Activated CD8-positive, alpha-beta T cell treated with anti-CD3 and anti-CD28 coated beads for 36 hours (primary cell): Measurements from ENCODE around the gene XNDC1N. TPM values are rescaled to one million over a fixed set of nuclear protein-coding genes. Genes with fewer than 3 reads are reported as not detected.

Source experiments
- ATAC-seq: fragments of 200-7000 bp; cut with Tn5 transposase; one replicate; pipeline ENCODE4 v1.10.0; 2021; ENCODE audit warnings: mild to moderate bottlenecking, moderate library complexity
- CTCF ChIA-PET: fragments of 350-600 bp; sonication (Branson Sonifier 250); formaldehyde crosslinking; loops from one replicate; lab custom pipeline; 2021; ENCODE audit warnings: antibody characterized with exemption; lab: Charles Lee
- POLR2A ChIA-PET: fragments of 350-600 bp; sonication (Branson Sonifier 250); formaldehyde crosslinking; loops from one replicate; lab custom pipeline; 2021; ENCODE audit warnings: antibody characterized with exemption; lab: Charles Lee
- DNase-seq: peaks from one replicate; pipeline ENCODE4 v3.0.0-alpha.2; 2020
- H3K27ac Mint-ChIP-seq: one replicate; pipeline ENCODE4 v1.8.0; 2021; ENCODE audit warnings: mild to moderate bottlenecking, mixed read lengths
- H3K27me3 Mint-ChIP-seq: one replicate; pipeline ENCODE4 v1.8.0; 2021; ENCODE audit warnings: mixed read lengths
- H3K36me3 Mint-ChIP-seq: one replicate; pipeline ENCODE4 v1.8.0; 2021; ENCODE audit warnings: low read depth, mixed read lengths
- H3K4me1 Mint-ChIP-seq: one replicate; pipeline ENCODE4 v1.8.0; 2021; ENCODE audit warnings: low read depth, mixed read lengths
- H3K4me3 Mint-ChIP-seq: one replicate; pipeline ENCODE4 v1.8.0; 2021; ENCODE audit warnings: mild to moderate bottlenecking, moderate library complexity, mixed read lengths
- H3K9me3 Mint-ChIP-seq: one replicate; pipeline ENCODE4 v1.8.0; 2021; ENCODE audit warnings: mixed read lengths
- intact Hi-C: fragments of 100-400 bp; cut with micrococcal nuclease; formaldehyde crosslinking; loops from one replicate; pipeline ENCODE4 v1.10.0; 2022
- total RNA-seq, 2 experiments: library from RNA; stranded (reverse); gene quantifications; one replicate each; pipeline ENCODE4 v1.2.3, GENCODE V29; 2021
- TF ChIP-seq, protein P1 (sequence below): fragments of 200-600 bp; IDR thresholded peaks from one replicate; pipeline ENCODE4 v1.8.0; 2022; ENCODE audit warnings: antibody characterized with exemption, mild to moderate bottlenecking

Gene XNDC1N
- total RNA-seq, 2 experiments from 2014 or later, result 15.8 to 16.0 TPM

- Mint-ChIP-seq H3K4me1 (peaks cover 7% of the 10 kb centered on the region), H3K36me3 (peaks cover 9% of the 10 kb centered on the region), H3K4me3 (no peak overlapping the region), H3K27me3 (no peaks in the 10 kb centered on the region), H3K27ac (no peak overlapping the region), H3K9me3 (no peaks in the 10 kb centered on the region)
- intact Hi-C loops, result no loop called here
- ATAC-seq (no peak), DNase-seq (no peak)
- POLR2A ChIA-PET, result no interaction called here
- CTCF ChIA-PET, result interaction anchor here (2.6 kb wide), 1 partner anchor 172 kb away, joined by 6 read pairs; no protein-coding TSS in a partner anchor
- TF ChIP-seq, protein P1, sequence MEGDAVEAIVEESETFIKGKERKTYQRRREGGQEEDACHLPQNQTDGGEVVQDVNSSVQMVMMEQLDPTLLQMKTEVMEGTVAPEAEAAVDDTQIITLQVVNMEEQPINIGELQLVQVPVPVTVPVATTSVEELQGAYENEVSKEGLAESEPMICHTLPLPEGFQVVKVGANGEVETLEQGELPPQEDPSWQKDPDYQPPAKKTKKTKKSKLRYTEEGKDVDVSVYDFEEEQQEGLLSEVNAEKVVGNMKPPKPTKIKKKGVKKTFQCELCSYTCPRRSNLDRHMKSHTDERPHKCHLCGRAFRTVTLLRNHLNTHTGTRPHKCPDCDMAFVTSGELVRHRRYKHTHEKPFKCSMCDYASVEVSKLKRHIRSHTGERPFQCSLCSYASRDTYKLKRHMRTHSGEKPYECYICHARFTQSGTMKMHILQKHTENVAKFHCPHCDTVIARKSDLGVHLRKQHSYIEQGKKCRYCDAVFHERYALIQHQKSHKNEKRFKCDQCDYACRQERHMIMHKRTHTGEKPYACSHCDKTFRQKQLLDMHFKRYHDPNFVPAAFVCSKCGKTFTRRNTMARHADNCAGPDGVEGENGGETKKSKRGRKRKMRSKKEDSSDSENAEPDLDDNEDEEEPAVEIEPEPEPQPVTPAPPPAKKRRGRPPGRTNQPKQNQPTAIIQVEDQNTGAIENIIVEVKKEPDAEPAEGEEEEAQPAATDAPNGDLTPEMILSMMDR, result no peak
Measured at GRCh38 chr11:71971680-71972079, 43.3 kb upstream of the XNDC1N start.

DNA sequence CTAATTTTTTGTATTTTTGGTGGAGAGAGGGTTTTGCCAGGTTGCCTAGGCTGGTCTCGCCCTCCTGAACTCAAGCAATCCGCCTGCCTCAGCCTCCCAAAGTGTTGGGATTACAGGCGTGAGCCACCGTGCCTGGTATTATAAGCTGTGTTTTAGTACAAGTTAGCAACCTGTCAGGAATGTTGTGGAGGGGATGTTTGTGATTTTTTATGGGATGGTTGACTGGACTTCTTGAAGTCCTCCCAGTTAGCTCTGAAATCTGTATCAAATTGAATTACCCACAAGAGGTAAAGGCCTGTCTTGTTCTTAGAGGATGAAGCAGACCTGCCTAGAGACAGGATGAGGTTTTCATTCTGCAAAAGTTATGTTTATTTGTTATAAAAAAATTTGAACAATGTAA is 36.2 kb upstream of the XNDC1N start:
- no peak for ATAC-seq
- no peaks in the 10 kb centered on the region for H3K9me3 Mint-ChIP-seq
- ChIA-PET CTCF (interaction anchor here (1.2 to 2.9 kb wide), 2 partner anchors 12 to 61 kb away, joined by 3 to 10 read pairs; no protein-coding TSS in a partner anchor), POLR2A (interaction anchor here (0.7 to 0.9 kb wide), 2 partner anchors 35 to 36 kb away, joined by 3 read pairs; partner anchors contain the start of genes RNF121 and XNDC1N)
- H3K27ac Mint-ChIP-seq, result peak overlapping the region; percentile 52
- TF ChIP-seq, protein P1, result no peak
- no peaks in the 10 kb centered on the region for H3K27me3 Mint-ChIP-seq
- intact Hi-C loops, result no loop called here
- DNase-seq, result no peak
- H3K4me1 Mint-ChIP-seq, result peaks cover 23% of the 10 kb centered on the region
- H3K4me3 Mint-ChIP-seq, result no peak overlapping the region
- H3K36me3 Mint-ChIP-seq, result peaks cover 33% of the 10 kb centered on the region

GRCh38 chr11:71963468-71963867 is 35.1 kb upstream of the XNDC1N start:
- intact Hi-C loops, result no loop called here
- Mint-ChIP-seq H3K4me1 (peaks cover 22% of the 10 kb centered on the region), H3K27ac (peak overlapping the region; percentile 52), H3K4me3 (no peak overlapping the region), H3K9me3 (no peaks in the 10 kb centered on the region), H3K36me3 (peaks cover 34% of the 10 kb centered on the region), H3K27me3 (no peaks in the 10 kb centered on the region)
- CTCF ChIA-PET, result interaction anchor here (1.3 to 1.5 kb wide), 2 partner anchors 14 to 24 kb away, joined by 3 to 6 read pairs; no protein-coding TSS in a partner anchor
- DNase-seq (no peak), ATAC-seq (no peak)
- TF ChIP-seq, protein P1, result no peak
- POLR2A ChIA-PET, result interaction anchor here (0.6 kb wide), 2 partner anchors 35 to 774 kb away, joined by 3 to 4 read pairs; partner anchors contain the start of gene XNDC1N

GRCh38 chr11:71962428-71963038 is 34.1 kb upstream of the XNDC1N start:
- no peak overlapping the region for H3K4me3 Mint-ChIP-seq
- ATAC-seq, result peak; percentile 70
- peaks cover 31% of the 10 kb centered on the region for H3K36me3 Mint-ChIP-seq
- TF ChIP-seq, protein P1, result no peak
- intact Hi-C loops, result no loop called here
- ChIA-PET CTCF (interaction anchor here (1.3 to 1.5 kb wide), 2 partner anchors 15 to 25 kb away, joined by 3 to 6 read pairs; no protein-coding TSS in a partner anchor), POLR2A (no interaction called here)
- peaks cover 25% of the 10 kb centered on the region for H3K4me1 Mint-ChIP-seq
- DNase-seq, result no peak
- H3K27me3 Mint-ChIP-seq, result no peaks in the 10 kb centered on the region
- no peaks in the 10 kb centered on the region for H3K9me3 Mint-ChIP-seq
- peak overlapping the region; percentile 79 for H3K27ac Mint-ChIP-seq

DNA sequence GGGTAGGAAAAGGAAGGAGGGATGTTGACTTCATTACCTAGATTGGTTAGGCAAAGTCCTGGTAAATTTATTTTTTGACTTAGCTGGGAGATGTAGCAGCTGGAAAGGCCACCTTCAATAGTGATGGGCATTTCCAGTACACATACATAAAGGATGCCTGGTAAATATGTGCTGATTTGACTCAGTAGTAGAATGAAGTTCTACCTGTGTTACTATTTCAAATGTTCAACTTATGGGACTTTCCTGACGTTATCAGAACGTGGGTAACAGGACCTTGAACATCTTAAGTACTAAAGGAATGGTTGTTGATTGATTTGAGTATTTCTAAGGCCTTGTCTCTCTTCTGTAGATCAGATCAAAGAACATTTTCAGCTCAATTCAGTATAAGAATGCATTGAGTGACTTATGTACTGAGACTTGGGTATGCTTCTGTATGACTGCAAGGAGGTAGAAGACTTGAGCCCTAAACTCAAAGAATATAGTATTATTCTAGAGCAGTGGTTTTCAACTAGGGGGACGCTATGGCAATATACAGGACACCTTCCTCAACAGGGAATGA is 27.6 kb upstream of the XNDC1N start:
- intact Hi-C loops, result no loop called here
- Mint-ChIP-seq H3K36me3 (peaks cover 12% of the 10 kb centered on the region), H3K9me3 (no peaks in the 10 kb centered on the region), H3K4me1 (peaks cover 18% of the 10 kb centered on the region), H3K27me3 (no peaks in the 10 kb centered on the region), H3K4me3 (no peak overlapping the region), H3K27ac (no peak overlapping the region)
- no peak for ATAC-seq
- ChIA-PET POLR2A (interaction anchor here (0.8 kb wide), 1 partner anchor 28 kb away, joined by 3 read pairs; the partner anchor contains the start of gene XNDC1N), CTCF (interaction anchor here (1.2 to 3.2 kb wide), 2 partner anchors 22 to 188 kb away, joined by 3 to 13 read pairs; no protein-coding TSS in a partner anchor)
- TF ChIP-seq, protein P1, result no peak
- DNase-seq, result no peak
